ENCODE results near the gene MYO3B.

Gene MYO3B

DNA sequence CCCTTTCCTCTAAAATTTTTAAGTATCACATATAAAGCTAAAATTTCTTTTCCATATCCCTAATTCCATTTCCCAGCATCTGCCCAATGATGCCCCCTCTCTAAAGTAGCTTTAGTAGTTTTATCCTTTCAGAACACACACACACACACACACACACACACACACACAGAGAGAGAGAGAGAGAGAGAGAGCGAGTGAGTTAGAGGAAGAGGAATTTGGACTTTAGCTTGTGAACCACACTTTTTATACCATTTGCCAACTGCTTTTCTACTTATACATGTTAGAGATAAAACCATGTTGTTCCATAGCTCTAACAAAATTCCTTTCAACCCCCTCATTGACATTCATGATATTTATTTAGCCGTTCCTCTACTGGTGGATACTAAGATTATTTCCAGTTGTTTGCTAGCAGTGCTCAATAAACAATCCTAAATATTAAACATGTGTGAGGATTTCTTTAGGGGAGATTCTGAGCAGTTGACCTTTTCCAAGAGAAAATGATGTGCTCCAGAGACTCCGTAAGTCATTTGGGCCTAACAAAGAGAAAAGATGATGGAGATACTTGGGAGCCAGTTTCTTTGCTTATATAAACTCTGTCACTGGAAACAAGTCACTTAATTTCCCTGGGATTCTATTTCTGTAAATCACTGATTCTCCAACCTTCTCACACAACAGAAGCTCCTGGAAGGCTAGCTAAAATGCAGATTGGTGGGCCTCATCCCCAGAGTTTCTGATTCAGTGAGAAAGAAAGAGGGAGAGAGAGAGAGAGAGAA is 307.5 kb downstream of the MYO3B start:
- no peak for TF ChIP-seq SIN3A (IDR thresholded peaks at IDR 0.05; ENCODE audit: borderline replicate concordance, insufficient read depth, low read length)
- TF ChIP-seq TAF1 (IDR thresholded peaks at IDR 0.05; ENCODE audit: borderline replicate concordance, insufficient read depth, low read length) = no peak
- TF ChIP-seq FOXP2 (optimal IDR thresholded peaks at IDR 0.05; ENCODE audit: borderline replicate concordance, extremely low read depth, extremely low read length, insufficient read depth) = no peak
- no peak for TF ChIP-seq POLR2AphosphoS5 (IDR thresholded peaks at IDR 0.05; ENCODE audit: low read depth, low read length)
- TF ChIP-seq, protein P1, sequence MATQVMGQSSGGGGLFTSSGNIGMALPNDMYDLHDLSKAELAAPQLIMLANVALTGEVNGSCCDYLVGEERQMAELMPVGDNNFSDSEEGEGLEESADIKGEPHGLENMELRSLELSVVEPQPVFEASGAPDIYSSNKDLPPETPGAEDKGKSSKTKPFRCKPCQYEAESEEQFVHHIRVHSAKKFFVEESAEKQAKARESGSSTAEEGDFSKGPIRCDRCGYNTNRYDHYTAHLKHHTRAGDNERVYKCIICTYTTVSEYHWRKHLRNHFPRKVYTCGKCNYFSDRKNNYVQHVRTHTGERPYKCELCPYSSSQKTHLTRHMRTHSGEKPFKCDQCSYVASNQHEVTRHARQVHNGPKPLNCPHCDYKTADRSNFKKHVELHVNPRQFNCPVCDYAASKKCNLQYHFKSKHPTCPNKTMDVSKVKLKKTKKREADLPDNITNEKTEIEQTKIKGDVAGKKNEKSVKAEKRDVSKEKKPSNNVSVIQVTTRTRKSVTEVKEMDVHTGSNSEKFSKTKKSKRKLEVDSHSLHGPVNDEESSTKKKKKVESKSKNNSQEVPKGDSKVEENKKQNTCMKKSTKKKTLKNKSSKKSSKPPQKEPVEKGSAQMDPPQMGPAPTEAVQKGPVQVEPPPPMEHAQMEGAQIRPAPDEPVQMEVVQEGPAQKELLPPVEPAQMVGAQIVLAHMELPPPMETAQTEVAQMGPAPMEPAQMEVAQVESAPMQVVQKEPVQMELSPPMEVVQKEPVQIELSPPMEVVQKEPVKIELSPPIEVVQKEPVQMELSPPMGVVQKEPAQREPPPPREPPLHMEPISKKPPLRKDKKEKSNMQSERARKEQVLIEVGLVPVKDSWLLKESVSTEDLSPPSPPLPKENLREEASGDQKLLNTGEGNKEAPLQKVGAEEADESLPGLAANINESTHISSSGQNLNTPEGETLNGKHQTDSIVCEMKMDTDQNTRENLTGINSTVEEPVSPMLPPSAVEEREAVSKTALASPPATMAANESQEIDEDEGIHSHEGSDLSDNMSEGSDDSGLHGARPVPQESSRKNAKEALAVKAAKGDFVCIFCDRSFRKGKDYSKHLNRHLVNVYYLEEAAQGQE (IDR thresholded peaks at IDR 0.05; ENCODE audit: insufficient read depth in 1 of 2, low read depth in 2 of 2, low read length in 2 of 2) = no peak

DNA sequence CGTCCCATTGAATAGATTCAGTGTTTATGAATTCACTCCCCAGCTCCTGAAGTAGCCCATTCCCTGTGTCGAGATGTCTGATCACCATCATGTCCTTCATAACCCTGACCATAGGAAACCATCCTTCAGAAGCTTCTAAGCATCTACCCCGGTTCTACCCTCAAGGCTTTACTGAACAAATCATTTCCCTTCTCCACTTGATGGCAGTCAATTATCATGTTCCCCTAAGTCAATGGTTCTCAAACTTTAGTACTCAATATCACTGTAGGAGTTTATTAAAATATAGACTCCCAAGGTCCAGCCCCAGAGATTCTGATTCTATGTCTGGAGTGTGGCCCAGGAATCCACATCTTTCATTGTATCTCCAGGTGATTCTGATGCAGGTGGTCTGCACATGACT is 308.8 kb downstream of the MYO3B start:
- TF ChIP-seq POLR2AphosphoS5 (IDR thresholded peaks at IDR 0.05; ENCODE audit: low read depth, low read length) = no peak

DNA sequence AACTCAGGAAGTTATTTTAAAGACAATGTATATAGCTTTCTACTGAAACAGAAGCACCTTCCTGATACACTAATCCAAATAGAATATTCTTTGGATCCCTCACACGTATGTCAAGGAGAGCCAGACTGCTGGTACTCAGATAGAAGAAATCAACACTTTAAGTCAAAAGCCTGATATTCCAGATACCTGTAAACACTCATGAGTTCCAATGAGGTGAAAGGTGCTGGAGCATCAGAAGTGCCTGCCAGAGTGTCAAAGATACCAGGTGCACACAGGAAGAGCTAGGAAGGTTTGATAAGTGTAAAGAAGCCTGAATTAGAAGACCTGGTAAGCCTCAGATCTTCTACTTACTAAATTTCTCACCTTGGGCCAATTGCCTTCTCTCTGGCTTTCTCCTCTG is 310.9 kb downstream of the MYO3B start:
- TF ChIP-seq, protein P1 (IDR thresholded peaks at IDR 0.05; ENCODE audit: insufficient read depth in 1 of 2, low read depth in 2 of 2, low read length in 2 of 2) = no peak
- TF ChIP-seq POLR2AphosphoS5 (IDR thresholded peaks at IDR 0.05; ENCODE audit: low read depth, low read length) (no peak), TAF1 (IDR thresholded peaks at IDR 0.05; ENCODE audit: borderline replicate concordance, insufficient read depth, low read length) (no peak), SIN3A (IDR thresholded peaks at IDR 0.05; ENCODE audit: borderline replicate concordance, insufficient read depth, low read length) (no peak)

DNA sequence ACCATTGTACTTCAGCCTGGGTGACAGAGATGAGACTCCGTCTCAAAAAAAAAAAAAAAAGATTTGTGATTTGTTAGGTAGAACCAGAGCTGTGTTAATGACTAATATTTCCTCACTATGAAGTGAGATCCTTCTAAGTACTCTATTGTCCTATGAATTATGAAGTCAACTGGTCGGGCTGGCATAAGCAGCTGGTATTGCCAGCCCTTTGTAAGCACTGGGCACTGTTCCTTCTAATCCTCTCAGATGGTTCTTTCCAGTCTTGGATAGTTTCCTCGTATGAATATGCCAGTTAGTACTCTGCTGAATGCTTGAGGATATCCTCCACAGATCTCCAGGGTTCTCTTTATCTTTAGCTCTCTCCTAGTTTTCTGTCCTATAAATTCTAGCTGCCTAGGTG is 314.1 kb downstream of the MYO3B start:
- TF ChIP-seq, protein P1 (IDR thresholded peaks at IDR 0.05; ENCODE audit: insufficient read depth in 1 of 2, low read depth in 2 of 2, low read length in 2 of 2) = no peak
- TF ChIP-seq TAF1 (IDR thresholded peaks at IDR 0.05; ENCODE audit: borderline replicate concordance, insufficient read depth, low read length) (no peak), SIN3A (IDR thresholded peaks at IDR 0.05; ENCODE audit: borderline replicate concordance, insufficient read depth, low read length) (no peak)

DNA sequence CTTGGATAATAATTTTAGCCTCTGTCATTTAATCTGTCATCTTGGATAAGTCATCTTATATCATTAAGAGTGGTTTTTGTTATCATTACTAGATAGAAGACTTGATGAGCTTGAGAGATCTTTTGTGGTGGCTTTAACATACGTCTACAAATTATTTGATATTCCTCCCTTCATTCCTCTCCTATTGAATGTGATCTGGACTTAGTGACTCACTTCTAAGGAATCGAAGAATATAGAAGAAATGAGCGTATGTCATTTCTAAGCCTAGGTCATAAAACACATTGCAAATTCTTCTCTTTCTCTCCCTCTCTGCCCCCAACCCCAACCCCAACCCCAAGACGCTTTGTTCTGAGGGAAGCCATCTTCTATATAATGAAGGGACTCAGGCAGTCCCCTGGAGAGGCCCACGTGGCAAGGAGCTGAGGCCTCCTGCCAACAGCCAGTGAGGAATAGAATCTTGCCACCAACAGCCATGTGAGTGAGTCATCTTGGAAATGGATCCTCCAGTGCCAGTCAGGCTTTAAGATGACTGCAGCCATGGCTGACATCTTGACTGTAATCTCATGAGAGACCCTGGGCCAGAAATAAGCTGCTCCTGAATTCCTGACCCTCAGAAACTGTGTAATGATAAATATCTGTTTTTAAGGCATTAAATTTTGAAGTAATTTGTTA is 315.6 kb downstream of the MYO3B start:
- TF ChIP-seq FOXP2 (optimal IDR thresholded peaks at IDR 0.05; ENCODE audit: borderline replicate concordance, extremely low read depth, extremely low read length, insufficient read depth) (no peak), POLR2AphosphoS5 (IDR thresholded peaks at IDR 0.05; ENCODE audit: low read depth, low read length) (no peak), SIN3A (IDR thresholded peaks at IDR 0.05; ENCODE audit: borderline replicate concordance, insufficient read depth, low read length) (no peak), TAF1 (IDR thresholded peaks at IDR 0.05; ENCODE audit: borderline replicate concordance, insufficient read depth, low read length) (no peak)
- TF ChIP-seq, protein P1 (IDR thresholded peaks at IDR 0.05; ENCODE audit: insufficient read depth in 1 of 2, low read depth in 2 of 2, low read length in 2 of 2) = no peak
